OCI-LY7 (cell line): ENCODE results near the gene OSBPL6. TPM values are rescaled to one million over a fixed set of nuclear protein-coding genes. Genes with fewer than 3 reads are reported as not detected.

Experiments used
- BruUV-seq: library from RNA; stranded (reverse); fragments of 400-500 nt; replicated peaks from 2 replicates; lab custom pipeline; 2021; lab: Mats Ljungman, UMichigan
- CTCF ChIA-PET: fragments of 300-600 bp; sonication (Branson Sonifier 250); formaldehyde crosslinking; loops from one replicate; lab custom pipeline; 2022; ENCODE audit warnings: antibody characterized with exemption; ENCODE audit not compliant: unreplicated experiment; lab: Charles Lee
- POLR2A ChIA-PET: fragments of 300-600 bp; sonication (Branson Sonifier 250); formaldehyde crosslinking; loops from one replicate; lab custom pipeline; 2022; ENCODE audit warnings: antibody characterized with exemption; lab: Charles Lee
- DNase-seq: peaks from one replicate; pipeline ENCODE4 v3.0.0-alpha.2; 2015; ENCODE audit warnings: low spot score
- H2AFZ ChIP-seq: fragments of 200-600 bp; sonication (generic), shearing (Covaris generic); 2 replicates; pipeline ENCODE4 v1.6.1; 2014; ENCODE audit warnings: mild to moderate bottlenecking, antibody characterized with exemption, low read length, moderate library complexity
- H3K27ac ChIP-seq: fragments of 200-600 bp; sonication (generic); 2 replicates; pipeline ENCODE4 v1.5.1; 2014; ENCODE audit warnings: mixed run types, low read depth, mild to moderate bottlenecking, moderate library complexity, low read length, inconsistent platforms; ENCODE audit not compliant: poor library complexity, severe bottlenecking
- H3K36me3 ChIP-seq: fragments of 200-600 bp; sonication (generic); 2 replicates; pipeline ENCODE4 v1.6.1; 2014; ENCODE audit warnings: mild to moderate bottlenecking, antibody characterized with exemption, low read length, moderate library complexity, mixed read lengths; ENCODE audit not compliant: insufficient read depth
- H3K4me1 ChIP-seq: fragments of 200-600 bp; sonication (generic); 2 replicates; pipeline ENCODE4 v1.5.1; 2014; ENCODE audit warnings: mild to moderate bottlenecking, low read length; ENCODE audit not compliant: insufficient read depth, poor library complexity, severe bottlenecking
- H3K4me2 ChIP-seq: fragments of 200-600 bp; sonication (generic); 2 replicates; pipeline ENCODE4 v1.6.1; 2014; ENCODE audit warnings: mild to moderate bottlenecking, low read length
- H3K4me3 ChIP-seq: fragments of 200-600 bp; sonication (generic); 2 replicates; pipeline ENCODE4 v1.5.1; 2014; ENCODE audit warnings: mild to moderate bottlenecking, low read depth, low read length; ENCODE audit not compliant: poor library complexity, severe bottlenecking
- H3K79me2 ChIP-seq: fragments of 200-600 bp; sonication (generic); 2 replicates; pipeline ENCODE4 v1.6.1; 2016; ENCODE audit warnings: low read depth, mild to moderate bottlenecking, low read length, moderate library complexity, mixed read lengths; ENCODE audit not compliant: insufficient read depth
- H3K9me2 ChIP-seq: fragments of 200-600 bp; sonication (generic); 2 replicates; pipeline ENCODE4 v1.6.1; 2016; ENCODE audit warnings: mild to moderate bottlenecking, low read length, mixed read lengths; ENCODE audit not compliant: insufficient read depth
- H3K9me3 ChIP-seq: fragments of 200-600 bp; sonication (generic); 2 replicates; pipeline ENCODE4 v1.6.1; 2014; ENCODE audit warnings: mild to moderate bottlenecking, mixed run types, low read length, mixed read lengths
- H4K20me1 ChIP-seq: fragments of 200-600 bp; sonication (generic); 2 replicates; pipeline ENCODE4 v1.6.1; 2014; ENCODE audit warnings: mild to moderate bottlenecking, antibody characterized with exemption, low read length, moderate library complexity, mixed read lengths; ENCODE audit not compliant: insufficient read depth
- CTCF ChIP-seq: fragments of 200-600 bp; sonication (generic); conservative IDR thresholded peaks from 2 replicates; pipeline ENCODE4 v1.5.1; 2014; ENCODE audit warnings: mild to moderate bottlenecking, antibody characterized with exemption, low read length, moderate library complexity, mixed read lengths
- EZH2phosphoT487 ChIP-seq: fragments of 200-600 bp; sonication (generic); IDR thresholded peaks from 2 replicates; pipeline ENCODE4 v1.6.1; 2018; ENCODE audit warnings: low read depth, borderline replicate concordance, mild to moderate bottlenecking, mixed run types, antibody characterized with exemption, low read length, moderate library complexity, mixed read lengths
- intact Hi-C: fragments of 100-400 bp; cut with micrococcal nuclease; formaldehyde crosslinking; loops from one replicate; pipeline ENCODE4 v1.10.0; 2022; ENCODE audit not compliant: unreplicated experiment
- total RNA-seq, 2 experiments: library from RNA; depleted of rRNA in 1 of 2; stranded (reverse); fragments of >200 nt in 1 of 2; shearing (Covaris generic) in 1 of 2; gene quantifications; 2 replicates each; pipeline ENCODE4 v1.2.3, GENCODE V29; 2014 to 2022

Gene OSBPL6
- total RNA-seq, 2 experiments from 2014 or later: not detected

GRCh38 chr2:178365116-178365515, 170.8 kb downstream of the OSBPL6 start:
- no peak for DNase-seq
- POLR2A ChIA-PET: no interaction called here
- no peaks in the 10 kb centered on the region for H3K79me2 ChIP-seq
- no peak overlapping the region for H3K4me2 ChIP-seq
- TF ChIP-seq CTCF (no peak), EZH2phosphoT487 (no peak)
- H3K27ac ChIP-seq: no peak overlapping the region
- no peaks in the 10 kb centered on the region for H3K9me2 ChIP-seq
- no peaks in the 10 kb centered on the region for H3K4me1 ChIP-seq
- no peaks in the 10 kb centered on the region for H3K9me3 ChIP-seq
- no peak overlapping the region for H2AFZ ChIP-seq
- BruUV-seq: no TSS peak
- H3K4me3 ChIP-seq: no peak overlapping the region
- H3K36me3 ChIP-seq: no peaks in the 10 kb centered on the region
- intact Hi-C loops: no loop called here
- CTCF ChIA-PET: no interaction called here
- H4K20me1 ChIP-seq: no peaks in the 10 kb centered on the region

- Histone ChIP-seq H3K27ac (no peak overlapping the region), H4K20me1 (no peaks in the 10 kb centered on the region), H3K36me3 (no peaks in the 10 kb centered on the region), H3K4me2 (no peak overlapping the region), H2AFZ (no peak overlapping the region), H3K9me2 (no peaks in the 10 kb centered on the region), H3K79me2 (no peaks in the 10 kb centered on the region), H3K9me3 (no peaks in the 10 kb centered on the region), H3K4me1 (no peaks in the 10 kb centered on the region), H3K4me3 (no peak overlapping the region)
- CTCF ChIA-PET: no interaction called here
- intact Hi-C loops: no loop called here
- no peak for TF ChIP-seq EZH2phosphoT487
- no peak for TF ChIP-seq CTCF
- no TSS peak for BruUV-seq
- DNase-seq: no peak
- POLR2A ChIA-PET: no interaction called here
Observed at GRCh38 chr2:178366412-178366811, 172.1 kb downstream of the OSBPL6 start.

GRCh38 chr2:178367344-178367743, 173.0 kb downstream of the OSBPL6 start:
- Histone ChIP-seq H4K20me1 (no peaks in the 10 kb centered on the region), H3K4me3 (no peak overlapping the region), H2AFZ (no peak overlapping the region), H3K4me2 (no peak overlapping the region), H3K4me1 (no peaks in the 10 kb centered on the region), H3K9me2 (no peaks in the 10 kb centered on the region), H3K9me3 (no peaks in the 10 kb centered on the region), H3K27ac (no peak overlapping the region), H3K79me2 (no peaks in the 10 kb centered on the region), H3K36me3 (no peaks in the 10 kb centered on the region)
- BruUV-seq: no TSS peak
- CTCF ChIA-PET: no interaction called here
- intact Hi-C loops: no loop called here
- DNase-seq: no peak
- POLR2A ChIA-PET: no interaction called here
- TF ChIP-seq EZH2phosphoT487: no peak
- no peak for TF ChIP-seq CTCF
